HepG2 (cell line): ENCODE results near the gene TMEM255B. TPM values are rescaled to one million over a fixed set of nuclear protein-coding genes. Genes with fewer than 3 reads are reported as not detected.
A peak's percentile ranks its signal among the peaks of the same experiment; 100 is the strongest.

Experiments used
- ADNP ChIP-seq: sonication (generic); formaldehyde crosslinking; IDR thresholded peaks from 2 replicates; pipeline ENCODE4 v1.4.0; 2020; ENCODE audit warnings: missing genetic modification reagents
- BCL6 ChIP-seq: IDR thresholded peaks from 2 replicates; pipeline ENCODE4 v1.6.1; 2016; ENCODE audit warnings: missing genetic modification reagents, missing compliant biosample characterization
- GZF1 ChIP-seq: sonication (generic); formaldehyde crosslinking; IDR thresholded peaks from 2 replicates; pipeline ENCODE4 v1.5.1; 2020; ENCODE audit warnings: mild to moderate bottlenecking, missing genetic modification reagents
- HBP1 ChIP-seq: IDR thresholded peaks from 2 replicates; pipeline ENCODE4 v1.6.1; 2016; ENCODE audit warnings: low read depth, control low read depth
- HDAC2 ChIP-seq: sonication (generic); formaldehyde crosslinking; IDR thresholded peaks from 2 replicates; pipeline ENCODE4 v1.4.0; 2020; ENCODE audit warnings: missing genetic modification reagents
- IKZF5 ChIP-seq: IDR thresholded peaks from 2 replicates; pipeline ENCODE4 v1.6.1; 2018; ENCODE audit warnings: missing genetic modification reagents, mild to moderate bottlenecking, missing compliant biosample characterization
- KLF15 ChIP-seq: sonication (generic); formaldehyde crosslinking; IDR thresholded peaks from 2 replicates; pipeline ENCODE4 v1.8.1; 2023; ENCODE audit warnings: borderline replicate concordance, mild to moderate bottlenecking, inconsistent platforms, missing genetic modification reagents, mixed read lengths
- MIER3 ChIP-seq: IDR thresholded peaks from 2 replicates; pipeline ENCODE4 v1.6.1; 2016; ENCODE audit warnings: missing compliant biosample characterization, borderline replicate concordance
- NCOA2 ChIP-seq: sonication (generic); formaldehyde crosslinking; IDR thresholded peaks from 2 replicates; pipeline ENCODE4 v1.8.0; 2022; ENCODE audit warnings: inconsistent platforms
- PAXIP1 ChIP-seq: sonication (generic); formaldehyde crosslinking; conservative IDR thresholded peaks from 2 replicates; pipeline ENCODE4 v1.4.0; 2020; ENCODE audit warnings: mild to moderate bottlenecking, missing genetic modification reagents, moderate library complexity
- PHF8 ChIP-seq: sonication (generic); formaldehyde crosslinking; IDR thresholded peaks from 2 replicates; pipeline ENCODE4 v1.5.0; 2020; ENCODE audit warnings: missing genetic modification reagents
- SAP130 ChIP-seq: IDR thresholded peaks from 2 replicates; pipeline ENCODE4 v1.6.1; 2016; ENCODE audit warnings: low read depth
- SOX6 ChIP-seq, 2 experiments: fragments of 450-650 bp in 1 of 2; sonication (generic) in 1 of 2; formaldehyde crosslinking in 1 of 2; IDR thresholded peaks; 2 replicates each; pipeline versions ENCODE4 v1.4.0 to v1.6.1; 2017 to 2020; ENCODE audit warnings: antibody characterized with exemption in 1 of 2, mild to moderate bottlenecking in 1 of 2, missing genetic modification reagents in 1 of 2
- SRF ChIP-seq: IDR thresholded peaks from 2 replicates; pipeline ENCODE4 v1.6.1; 2011; ENCODE audit warnings: mild to moderate bottlenecking, low read depth, low read length, moderate library complexity
- TOPORS ChIP-seq: sonication (generic); formaldehyde crosslinking; IDR thresholded peaks from 2 replicates; pipeline ENCODE4 v1.8.0; 2023; ENCODE audit warnings: mild to moderate bottlenecking, missing genetic modification reagents
- ZBTB44 ChIP-seq: sonication (generic); formaldehyde crosslinking; IDR thresholded peaks from 2 replicates; pipeline ENCODE4 v1.4.0; 2020; ENCODE audit warnings: missing genetic modification reagents
- ZFX ChIP-seq: sonication (generic); formaldehyde crosslinking; IDR thresholded peaks from 2 replicates; pipeline ENCODE4 v1.4.0; 2020; ENCODE audit warnings: mild to moderate bottlenecking, low read depth, missing genetic modification reagents, moderate library complexity
- ZNF274 ChIP-seq: sonication (generic); formaldehyde crosslinking; IDR thresholded peaks from 2 replicates; pipeline ENCODE4 v1.5.1; 2020; ENCODE audit warnings: mild to moderate bottlenecking, missing genetic modification reagents
- ZNF292 ChIP-seq: sonication (generic); formaldehyde crosslinking; IDR thresholded peaks from 2 replicates; pipeline ENCODE4 v1.8.1; 2022; ENCODE audit warnings: mild to moderate bottlenecking, low read depth, missing genetic modification reagents, borderline replicate concordance
- ZNF563 ChIP-seq: sonication (generic); formaldehyde crosslinking; IDR thresholded peaks from 2 replicates; pipeline ENCODE4 v1.8.0; 2022; ENCODE audit warnings: mild to moderate bottlenecking, moderate library complexity, missing genetic modification reagents
- ZNF678 ChIP-seq: sonication (generic); formaldehyde crosslinking; IDR thresholded peaks from 2 replicates; pipeline ENCODE4 v1.4.0; 2020; ENCODE audit warnings: mild to moderate bottlenecking, missing genetic modification reagents
- ZNF720 ChIP-seq: sonication (generic); formaldehyde crosslinking; IDR thresholded peaks from 2 replicates; pipeline ENCODE4 v1.4.0; 2020; ENCODE audit warnings: missing genetic modification reagents
- polyA plus RNA-seq, 8 experiments: library from polyadenylated mRNA; depleted of rRNA in 3 of 8; stranded (reverse) in 7 of 8; unstranded in 1 of 8; fragments of >200 nt; fragmentation: Illumina TruSeq in 4 of 8; extraction: Trizol in 4 of 8; gene quantifications; 2 replicates each; pipeline versions ENCODE4 v1.2.1 to v1.2.3, GENCODE V29; 2011 to 2016; ENCODE audit warnings: low read depth in 4 of 8, missing spikeins in 1 of 8, mixed read lengths in 1 of 8; ENCODE audit not compliant: insufficient read depth in 1 of 8
- total RNA-seq, 5 experiments: library from RNA; depleted of rRNA; stranded (reverse); fragments of >200 nt; fragmentation: Illumina TruSeq; extraction: Trizol; gene quantifications; 2 replicates each; pipeline ENCODE4 v1.2.3, GENCODE V29; 2016; ENCODE audit warnings: low read depth in 1 of 5

TMEM255B gene
- total and polyA plus RNA-seq, 2 of the 13 experiments (the other 11 are each of a cell fraction or from before 2014, with no cell fraction given), result not detected

- TF ChIP-seq PAXIP1 (CRISPR knock-in tag), result peak; percentile 59
- TF ChIP-seq TOPORS (CRISPR knock-in tag), result no peak
- TF ChIP-seq ZBTB44 (CRISPR knock-in tag), result no peak
- peak; percentile 97 for TF ChIP-seq ZNF563 (CRISPR knock-in tag)
- TF ChIP-seq PHF8 (CRISPR knock-in tag), result 0 out of 2 replicates have a peak, but pooled peaks have one; percentile 25
- TF ChIP-seq SRF, result no peak
- peak; percentile 71; the same call in 1 of the 2 replicates for TF ChIP-seq ZFX (CRISPR knock-in tag)
- peak; percentile 32; the same call in 1 of the 2 replicates for TF ChIP-seq IKZF5 (CRISPR knock-in tag)
- TF ChIP-seq HBP1 (CRISPR knock-in tag), result no peak
- TF ChIP-seq ZNF678, result no peak
- no peak for TF ChIP-seq GZF1 (CRISPR knock-in tag)
- TF ChIP-seq ADNP, result no peak
- TF ChIP-seq ZNF720 (CRISPR knock-in tag), result no peak
- 0 out of 2 replicates have a peak, but pooled peaks have one; percentile 23 for TF ChIP-seq MIER3
- no peak for TF ChIP-seq SOX6 (IDR thresholded peaks at IDR 0.05)
- peak; percentile 78 for TF ChIP-seq SOX6 (CRISPR knock-in tag; IDR thresholded peaks at IDR 0.05)
- peak; percentile 50 for TF ChIP-seq SAP130 (CRISPR knock-in tag)
- TF ChIP-seq ZNF274 (CRISPR knock-in tag), result no peak
- peak; percentile 59; the same call in 1 of the 2 replicates for TF ChIP-seq HDAC2 (CRISPR knock-in tag)
- no peak for TF ChIP-seq NCOA2 (CRISPR knock-in tag)
- peak; percentile 29; the same call in 1 of the 2 replicates for TF ChIP-seq ZNF292 (CRISPR knock-in tag)
- peak; percentile 24; the same call in 1 of the 2 replicates for TF ChIP-seq BCL6 (CRISPR knock-in tag)
- no peak for TF ChIP-seq KLF15
Observed at GRCh38 chr13:113746143-113746525, 12.9 kb upstream of the TMEM255B start (continued).
